Inflammatory macrophage treated with lipopolysaccharide for 4 hours (primary cell): ENCODE results near the gene CARS1.

ENCODE experiments used
- DNase-seq: peaks from one replicate; pipeline ENCODE4 v3.0.0-alpha.2; 2020

CARS1 gene

GRCh38 chr11:3058753-3059664 is 1.8 kb upstream of the CARS1 start:
- DNase-seq, result no peak

GRCh38 chr11:3056296-3057068 is 741 bp downstream of the CARS1 start:
- peak; percentile 16 for DNase-seq

- no peak for DNase-seq
Observed at GRCh38 chr11:3055891-3056290, 1.3 kb downstream of the CARS1 start.

GRCh38 chr11:3052567-3052966 is 4.7 kb downstream of the CARS1 start:
- no peak for DNase-seq

- DNase-seq, result no peak
Observed at GRCh38 chr11:3052109-3052479, 5.1 kb downstream of the CARS1 start.

- DNase-seq, result no peak
Observed at GRCh38 chr11:3051196-3052108, 5.8 kb downstream of the CARS1 start.

DNA sequence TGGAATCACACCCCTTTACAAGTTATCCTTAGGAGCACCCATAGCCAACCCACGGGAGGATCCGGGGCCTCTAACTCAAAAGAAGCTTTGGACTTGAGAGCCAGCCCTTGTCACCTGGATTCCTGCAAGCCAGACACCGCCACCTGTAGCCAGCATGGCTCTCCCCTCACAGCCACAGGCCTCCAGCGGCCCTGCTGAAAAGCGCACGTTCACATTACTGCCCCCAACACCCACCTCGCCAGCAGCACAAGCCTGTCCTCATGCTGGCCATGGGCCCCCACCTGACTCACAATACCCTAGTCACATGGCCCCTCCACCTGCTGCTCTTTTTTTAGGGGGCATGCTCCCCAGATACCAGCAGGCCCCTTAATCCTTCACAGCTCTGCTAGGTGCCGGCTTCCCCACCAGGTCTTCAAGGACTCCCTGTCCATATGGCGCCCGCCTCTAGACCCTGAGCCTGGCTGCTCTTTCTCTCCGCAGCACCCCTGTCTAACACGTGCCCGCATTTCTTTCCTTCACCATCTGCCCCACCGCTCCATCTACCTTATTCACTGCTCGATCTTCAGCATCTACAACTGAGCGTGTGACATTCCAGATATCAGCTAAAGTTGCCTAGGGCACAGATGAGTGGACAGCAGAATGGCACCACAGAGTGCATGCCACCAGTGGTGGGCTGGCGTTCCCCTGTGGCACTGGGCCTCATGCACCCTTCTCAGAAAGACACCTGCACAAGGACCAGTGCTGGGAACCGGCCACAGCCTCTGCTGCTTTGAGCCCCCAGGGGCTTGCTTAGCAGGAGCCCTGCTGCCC is 6.6 kb downstream of the CARS1 start:
- DNase-seq, result no peak

- peak; percentile 83 for DNase-seq
Observed at GRCh38 chr11:3049430-3050243, 7.6 kb downstream of the CARS1 start.

- no peak for DNase-seq
Observed at GRCh38 chr11:3047637-3048036, 9.6 kb downstream of the CARS1 start.

- DNase-seq, result no peak
Observed at GRCh38 chr11:3046641-3047040, 10.6 kb downstream of the CARS1 start.

- no peak for DNase-seq
Observed at GRCh38 chr11:3046190-3046589, 11.0 kb downstream of the CARS1 start.

GRCh38 chr11:3044915-3045314 is 12.3 kb downstream of the CARS1 start:
- DNase-seq, result no peak

GRCh38 chr11:3044004-3044403 is 13.2 kb downstream of the CARS1 start:
- no peak for DNase-seq

- DNase-seq, result no peak
Observed at GRCh38 chr11:3043315-3043871, 13.8 kb downstream of the CARS1 start.

GRCh38 chr11:3042496-3043314 is 14.5 kb downstream of the CARS1 start:
- no peak for DNase-seq

GRCh38 chr11:3041699-3042441 is 15.4 kb downstream of the CARS1 start:
- DNase-seq, result no peak

GRCh38 chr11:3040881-3041280 is 16.3 kb downstream of the CARS1 start:
- no peak for DNase-seq

DNA sequence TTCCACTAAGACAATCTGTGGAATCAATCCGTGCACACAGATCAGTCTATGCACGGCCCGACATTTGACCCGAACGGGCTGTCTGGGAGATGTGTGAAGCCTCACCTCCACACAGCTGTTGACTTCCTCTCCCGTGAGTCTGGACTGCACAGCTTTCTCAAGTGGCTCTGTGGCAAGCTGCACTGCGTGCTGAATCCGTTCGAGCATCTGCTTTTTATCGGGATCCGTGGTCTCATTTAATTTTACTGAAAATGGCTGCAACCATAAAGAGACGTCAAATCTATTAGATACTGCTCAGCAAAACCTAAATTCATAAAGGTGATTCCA is 19.3 kb downstream of the CARS1 start:
- no peak for DNase-seq
